ENCODE data around the gene C13orf46. TPM values are rescaled to one million over a fixed set of nuclear protein-coding genes. Genes with fewer than 3 reads are reported as not detected.

C13orf46 gene
- total and polyA plus RNA-seq, 2 of the 8 experiments (the other 6 are each of a cell fraction or from before 2014, with no cell fraction given) = 0.23 to 0.28 TPM

- no peak overlapping the region for H3K4me2 ChIP-seq (ENCODE audit: insufficient read depth in 1 of 2, low read depth in 2 of 2, low read length in 2 of 2)
- H3K56ac ChIP-seq (replicated peaks; ENCODE audit: insufficient read length, low read depth, low read length) = no peak overlapping the region
- H2BK20ac ChIP-seq (ENCODE audit: low read length) = no peak overlapping the region
- no peak overlapping the region for H3K4me3 ChIP-seq (ENCODE audit: extremely low read depth in 1 of 4, insufficient read depth in 2 of 4, low read depth in 3 of 4, low read length in 4 of 4)
- ChIA-PET CTCF (ENCODE audit: partially characterized antibody) (interaction anchor here (1.0 kb wide), 1 partner anchor 41 kb away, joined by 3 read pairs; no protein-coding TSS in a partner anchor), POLR2A (ENCODE audit: partially characterized antibody) (no interaction called here)
- H3K36me3 ChIP-seq (ENCODE audit: control insufficient read depth in 2 of 4, insufficient read depth in 4 of 4, low read length in 3 of 4) = no peaks in the 10 kb centered on the region
- no peaks in the 10 kb centered on the region for H3K4me1 ChIP-seq (replicated peaks in 1 of 4; ENCODE audit: control insufficient read depth in 3 of 4, insufficient read depth in 4 of 4, low read length in 3 of 4)
- no peak overlapping the region for H3K23ac ChIP-seq (ENCODE audit: insufficient read length)
- no peak overlapping the region for H3K4ac ChIP-seq (replicated peaks; ENCODE audit: insufficient read length, low read depth, low read length)
- no peak overlapping the region for H2BK120ac ChIP-seq (replicated peaks; ENCODE audit: low read depth, low read length)
- H4K8ac ChIP-seq (ENCODE audit: extremely low read depth, insufficient read depth, low read length) = no peak overlapping the region
- H3K27ac ChIP-seq (ENCODE audit: low read depth, low read length) = no peak overlapping the region
- no peak overlapping the region for H3K14ac ChIP-seq (ENCODE audit: insufficient read length)
- H3K79me2 ChIP-seq (ENCODE audit: control insufficient read depth in 1 of 2, insufficient read depth in 2 of 2, low read length in 2 of 2) = no peaks in the 10 kb centered on the region
- H3K9ac ChIP-seq (replicated peaks in 1 of 4; ENCODE audit: extremely low read depth in 1 of 4, low read depth in 3 of 4, low read length in 3 of 4) = no peak overlapping the region
- H2AFZ ChIP-seq (ENCODE audit: low read length) = no peak overlapping the region
- WGBS, 2 experiments (ENCODE audit: extremely low coverage in 1 of 2, insufficient coverage in 1 of 2, insufficient read length in 1 of 2, insufficient replicate concordance in 2 of 2, low coverage in 1 of 2, low lambda C conversion rate in 2 of 2, missing lambda C conversion rate in 1 of 2) = 91% methylated on average over 16 of the region's 37 CpGs; no CpG with 5 or more reads in 1 of the 2 experiments
- H2BK12ac ChIP-seq (ENCODE audit: low read depth, low read length) = no peak overlapping the region
- H3K23me2 ChIP-seq (ENCODE audit: low read depth, low read length) = peaks cover 5% of the 10 kb centered on the region; the same call in 1 of the 2 replicates
- H2BK15ac ChIP-seq (ENCODE audit: low read length) = no peak overlapping the region
- H4K5ac ChIP-seq (ENCODE audit: insufficient read length, low read depth, low read length) = no peak overlapping the region
- no peak overlapping the region for H4K91ac ChIP-seq (replicated peaks; ENCODE audit: insufficient read length, low read length)
- no peak overlapping the region for H2AK5ac ChIP-seq (ENCODE audit: low read depth, low read length)
- H3K18ac ChIP-seq (ENCODE audit: extremely low read depth, low read length) = no peak overlapping the region
- no peaks in the 10 kb centered on the region for H3K27me3 ChIP-seq (replicated peaks in 1 of 4; ENCODE audit: control insufficient read depth in 3 of 4, extremely low read depth in 1 of 4, insufficient read depth in 3 of 4, low read length in 3 of 4)
- no peak for DNase-seq (ENCODE audit: low read depth in 1 of 2, low spot score in 2 of 2)
- H4K20me1 ChIP-seq (replicated peaks in 1 of 2; ENCODE audit: control insufficient read depth in 1 of 2, insufficient read depth in 2 of 2, low read length in 2 of 2) = peaks cover 0 to 3% of the 10 kb centered on the region in 2 experiments
- H3K9me3 ChIP-seq (ENCODE audit: insufficient read depth in 2 of 2, low read depth in 1 of 2, low read length in 1 of 2) = no peaks in the 10 kb centered on the region
- no peak overlapping the region for H2BK5ac ChIP-seq (ENCODE audit: low read depth, low read length)
- H3K79me1 ChIP-seq (ENCODE audit: low read depth, low read length) = no peaks in the 10 kb centered on the region
- no peak for FAIRE-seq
- TF ChIP-seq TBP (IDR thresholded peaks at IDR 0.05; ENCODE audit: low read depth, low read length) (no peak), JUN (IDR thresholded peaks at IDR 0.05; ENCODE audit: low read depth, low read length) (no peak), KDM5A (IDR thresholded peaks at IDR 0.05; ENCODE audit: low read length) (no peak), SP4 (IDR thresholded peaks at IDR 0.05; ENCODE audit: low read length) (no peak), HDAC2 (IDR thresholded peaks at IDR 0.05; ENCODE audit: borderline replicate concordance in 1 of 2, low read depth in 2 of 2, low read length in 2 of 2) (no peak), SAP30 (IDR thresholded peaks at IDR 0.05; ENCODE audit: insufficient read depth, insufficient replicate concordance, low read length) (no peak), KDM4A (IDR thresholded peaks at IDR 0.05; ENCODE audit: low read depth, low read length, severe bottlenecking) (no peak), SP1 (IDR thresholded peaks at IDR 0.05; ENCODE audit: low read depth, low read length) (no peak), CHD1 (IDR thresholded peaks at IDR 0.05; ENCODE audit: low read depth, low read length) (no peak), ATF3 (IDR thresholded peaks at IDR 0.05; ENCODE audit: insufficient read depth, low read depth, low read length) (no peak), CTBP2 (IDR thresholded peaks at IDR 0.05; ENCODE audit: borderline replicate concordance, insufficient read depth, insufficient read length, low read length) (no peak), MAFK (IDR thresholded peaks at IDR 0.05; ENCODE audit: low read depth, low read length) (no peak), CBX5 (IDR thresholded peaks at IDR 0.05; ENCODE audit: low read depth, low read length) (no peak)
Observed at GRCh38 chr13:114010401-114011101, 36.7 kb upstream of the C13orf46 start.

Data from H1 (cell line).